A549 (cell line): ENCODE results near the gene GHDC. TPM values are rescaled to one million over a fixed set of nuclear protein-coding genes. Genes with fewer than 3 reads are reported as not detected.
A peak's percentile ranks its signal among the peaks of the same experiment; 100 is the strongest.

Source experiments
- ATAC-seq, 2 experiments: fragments of 200-7000 bp in 1 of 2; fragments of >200 bp in 1 of 2; cut with Nextera tagmentation in 1 of 2; cut with Tn5 transposase in 1 of 2; 3 replicates each; pipeline versions ENCODE4 v1.8.0 to v1.9.1; 2018 to 2020; ENCODE audit warnings: mild to moderate bottlenecking in 1 of 2, moderate library complexity in 1 of 2
- CTCF ChIA-PET: fragments of 300-600 bp; sonication (Branson Sonifier 250); formaldehyde crosslinking; extraction: SDS; loops from one replicate; lab custom pipeline; 2021; ENCODE audit warnings: antibody characterized with exemption, inconsistent platforms; lab: Yijun Ruan, JAX
- POLR2A ChIA-PET: fragments of 350-600 bp; formaldehyde crosslinking; extraction: SDS; loops from one replicate; lab custom pipeline; 2021; ENCODE audit warnings: antibody characterized with exemption, inconsistent platforms; lab: Yijun Ruan, JAX
- DNase-seq, 2 experiments: peaks; one replicate each; pipeline versions ENCODE4 v3.0.0 to v3.0.0-alpha.2; 2011 to 2016; ENCODE audit warnings: low read depth in 1 of 2, low spot score in 1 of 2
- FAIRE-seq: peaks from 2 replicates; lab custom pipeline; 2011; peaks lifted over from hg19 to GRCh38; lab: Jason Lieb, UNC
- H3K27ac ChIP-seq, 2 experiments: fragments of >200 bp; sonication (Bioruptor Twin); formaldehyde crosslinking; 3 replicates each; pipeline ENCODE4 v1.5.1; 2016 to 2017
- H3K4me1 ChIP-seq: fragments of >200 bp; sonication (Bioruptor Twin); formaldehyde crosslinking; 3 replicates; pipeline ENCODE4 v1.6.1; 2016
- H3K4me2 ChIP-seq: fragments of >200 bp; sonication (Bioruptor Twin); formaldehyde crosslinking; 3 replicates; pipeline ENCODE4 v1.6.1; 2016
- H3K4me3 ChIP-seq: fragments of >200 bp; sonication (Bioruptor Twin); formaldehyde crosslinking; 3 replicates; pipeline ENCODE4 v1.5.1; 2016
- H3K9me3 ChIP-seq: fragments of >200 bp; sonication (Bioruptor Twin); formaldehyde crosslinking; 3 replicates; pipeline ENCODE4 v1.6.1; 2016
- CBX8 ChIP-seq: fragments of 200-600 bp; sonication (generic); IDR thresholded peaks from 2 replicates; pipeline ENCODE4 v1.6.1; 2016
- CEBPB ChIP-seq, 2 experiments: fragments of >200 bp in 1 of 2; sonication (Bioruptor Twin) in 1 of 2; formaldehyde crosslinking in 1 of 2; IDR thresholded peaks; 2 replicates each; pipeline ENCODE4 v1.6.1; 2012 to 2016
- EP300 ChIP-seq, 2 experiments: fragments of >200 bp; sonication (Bioruptor Twin); formaldehyde crosslinking; IDR thresholded peaks; 2 replicates in 1 of 2; 3 replicates in 1 of 2; pipeline ENCODE4 v1.6.1; 2016 to 2017
- FOSB ChIP-seq: fragments of 250-450 bp; sonication (Bioruptor Pico); IDR thresholded peaks from 2 replicates; pipeline ENCODE4 v1.5.0; 2020; ENCODE audit warnings: mild to moderate bottlenecking, moderate library complexity
- FOSL2 ChIP-seq, 2 experiments: fragments of 450-650 bp in 1 of 2; fragments of >200 bp in 1 of 2; sonication (Bioruptor Twin) in 1 of 2; formaldehyde crosslinking; IDR thresholded peaks; 2 replicates each; pipeline versions ENCODE4 v1.5.0 to v1.6.1; 2016 to 2020; ENCODE audit warnings: mild to moderate bottlenecking in 1 of 2, moderate library complexity in 1 of 2
- GATA3 ChIP-seq: IDR thresholded peaks from 2 replicates; pipeline ENCODE4 v1.6.1; 2012; ENCODE audit warnings: borderline replicate concordance
- MAZ ChIP-seq: fragments of 150-350 bp; IDR thresholded peaks from 2 replicates; pipeline ENCODE4 v1.6.1; 2014; ENCODE audit warnings: antibody characterized with exemption, low read depth, low read length, borderline replicate concordance
- MYC ChIP-seq: IDR thresholded peaks from 2 replicates; pipeline ENCODE4 v1.6.1; 2012; ENCODE audit warnings: mild to moderate bottlenecking, inconsistent platforms, low read length, improper control_type of control experiment, borderline replicate concordance
- NFE2L2 ChIP-seq: fragments of 150-350 bp; conservative IDR thresholded peaks from 2 replicates; pipeline ENCODE4 v1.6.1; 2014; ENCODE audit warnings: low read length
- NR3C1 ChIP-seq: fragments of >200 bp; sonication (Bioruptor Twin); formaldehyde crosslinking; IDR thresholded peaks from 3 replicates; pipeline ENCODE4 v1.6.1; 2017
- PHF8 ChIP-seq: fragments of 200-600 bp; sonication (generic); IDR thresholded peaks from 2 replicates; pipeline ENCODE4 v1.6.1; 2016; ENCODE audit warnings: low read depth, mild to moderate bottlenecking, antibody characterized with exemption, moderate library complexity, borderline replicate concordance
- POLR2A ChIP-seq: IDR thresholded peaks from 2 replicates; pipeline ENCODE4 v1.6.1; 2012; ENCODE audit warnings: mild to moderate bottlenecking, low read length
- POLR2AphosphoS2 ChIP-seq: conservative IDR thresholded peaks from 2 replicates; pipeline ENCODE4 v1.6.1; 2012; ENCODE audit warnings: low read length, improper control_type of control experiment, inconsistent platforms
- RAD21 ChIP-seq, 2 experiments: fragments of >200 bp in 1 of 2; sonication (Bioruptor Twin) in 1 of 2; formaldehyde crosslinking in 1 of 2; IDR thresholded peaks in 1 of 2; conservative IDR thresholded peaks in 1 of 2; 2 replicates in 1 of 2; 3 replicates in 1 of 2; pipeline ENCODE4 v1.6.1; 2012 to 2018; ENCODE audit warnings: inconsistent platforms in 1 of 2
- RCOR1 ChIP-seq: fragments of 150-350 bp; IDR thresholded peaks from 2 replicates; pipeline ENCODE4 v1.6.1; 2014; ENCODE audit warnings: antibody characterized with exemption, low read length, low read depth
- RNF2 ChIP-seq: fragments of 200-600 bp; sonication (generic); IDR thresholded peaks from 2 replicates; pipeline ENCODE4 v1.6.1; 2016; ENCODE audit warnings: low read depth, mild to moderate bottlenecking, antibody characterized with exemption, moderate library complexity, borderline replicate concordance
- TFCP2L1 ChIP-seq: fragments of 250-450 bp; sonication (Bioruptor Pico); IDR thresholded peaks from 2 replicates; pipeline ENCODE4 v1.5.0; 2021; ENCODE audit warnings: mild to moderate bottlenecking
- WGBS: methylation state at CpG from one replicate; pipeline ENCODE4 v1.1.6; 2017; ENCODE audit errors: missing lambda C conversion rate; 5-methylcytosine and 5-hydroxymethylcytosine counted together
- polyA plus RNA-seq, 4 experiments: library from polyadenylated mRNA; depleted of rRNA in 3 of 4; stranded (reverse); fragments of >200 nt; fragmentation: RNase III in 1 of 4; extraction: RNeasy Plus Mini Kit Qiagen cat#74134 plus additional on column Dnase treatment in 1 of 4; gene quantifications; 2 replicates in 3 of 4; 3 replicates in 1 of 4; pipeline ENCODE4 v1.2.3, GENCODE V29; 2011 to 2017
- TF ChIP-seq, protein P1 (sequence below): fragments of 450-650 bp; IDR thresholded peaks from 2 replicates; pipeline ENCODE4 v1.6.1; 2014; ENCODE audit warnings: antibody characterized with exemption
- TF ChIP-seq, protein P2 (sequence below): fragments of >200 bp; sonication (Bioruptor Twin); formaldehyde crosslinking; IDR thresholded peaks from 2 replicates; pipeline ENCODE4 v1.6.1; 2016
- TF ChIP-seq, protein P3 (sequence below): IDR thresholded peaks from 2 replicates; pipeline ENCODE4 v1.6.1; 2012; ENCODE audit warnings: low read depth, borderline replicate concordance
- TF ChIP-seq, protein P4 (sequence below): fragments of 250-450 bp; sonication (Bioruptor Pico); IDR thresholded peaks from 2 replicates; pipeline ENCODE4 v1.5.0; 2021; ENCODE audit warnings: mild to moderate bottlenecking, moderate library complexity, borderline replicate concordance
- TF ChIP-seq, protein P5 (sequence below): fragments of >200 bp; sonication (Bioruptor Twin); formaldehyde crosslinking; IDR thresholded peaks from 3 replicates; pipeline ENCODE4 v1.5.1; 2016

The GHDC gene
- polyA plus RNA-seq, 2 of the 4 experiments (the other 2 are of a cell fraction) = 12.3 to 23.4 TPM

DNA sequence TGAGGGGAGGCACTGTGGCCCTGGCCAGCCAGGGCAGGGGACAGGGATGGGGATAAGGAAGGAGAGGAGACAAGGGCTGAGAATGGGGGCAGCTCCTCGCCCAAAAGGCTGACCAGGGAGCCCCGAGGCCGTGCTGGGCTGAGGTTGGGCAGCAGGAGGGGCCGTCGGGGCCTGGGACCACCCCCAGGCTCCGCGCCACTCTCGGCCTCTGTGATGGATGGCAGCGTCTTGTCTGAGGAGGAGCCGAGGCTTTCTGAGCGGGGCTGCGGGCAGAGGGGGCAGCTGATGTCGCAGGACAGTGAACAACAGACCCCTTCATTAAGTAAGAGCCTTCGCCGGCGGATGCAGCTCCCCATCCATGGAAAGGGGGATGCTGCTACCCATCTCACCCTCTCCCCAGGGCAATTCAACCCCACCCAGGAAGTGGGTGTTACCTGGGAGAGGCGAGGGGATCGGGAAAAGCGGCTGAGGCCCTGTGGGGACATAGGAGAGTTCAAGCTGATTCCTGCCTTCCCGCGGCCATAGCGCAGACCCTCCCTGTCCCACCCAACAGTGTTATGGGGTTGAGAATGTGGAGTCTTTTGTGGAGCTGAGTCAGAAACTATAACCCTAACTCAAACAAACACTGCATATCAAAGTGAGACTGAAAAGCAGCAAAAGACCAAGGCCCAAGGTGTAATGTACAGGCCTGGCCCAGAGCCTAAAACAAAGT, 30.4 kb downstream of the GHDC start:
- Histone ChIP-seq H3K9me3 (no peaks in the 10 kb centered on the region), H3K4me1 (no peaks in the 10 kb centered on the region), H3K27ac (no peak overlapping the region)
- no peak for DNase-seq
- no peak for TF ChIP-seq RNF2
- no peak for TF ChIP-seq NFE2L2
- TF ChIP-seq, protein P1, sequence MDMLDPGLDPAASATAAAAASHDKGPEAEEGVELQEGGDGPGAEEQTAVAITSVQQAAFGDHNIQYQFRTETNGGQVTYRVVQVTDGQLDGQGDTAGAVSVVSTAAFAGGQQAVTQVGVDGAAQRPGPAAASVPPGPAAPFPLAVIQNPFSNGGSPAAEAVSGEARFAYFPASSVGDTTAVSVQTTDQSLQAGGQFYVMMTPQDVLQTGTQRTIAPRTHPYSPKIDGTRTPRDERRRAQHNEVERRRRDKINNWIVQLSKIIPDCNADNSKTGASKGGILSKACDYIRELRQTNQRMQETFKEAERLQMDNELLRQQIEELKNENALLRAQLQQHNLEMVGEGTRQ = no peak
- TF ChIP-seq MYC = no peak
- no peak for TF ChIP-seq MAZ
- no peak for TF ChIP-seq CEBPB (IDR thresholded peaks at IDR 0.05)
- TF ChIP-seq POLR2AphosphoS2 = no peak
- no peak for TF ChIP-seq POLR2A
- no peak for TF ChIP-seq RCOR1
- TF ChIP-seq, protein P2, sequence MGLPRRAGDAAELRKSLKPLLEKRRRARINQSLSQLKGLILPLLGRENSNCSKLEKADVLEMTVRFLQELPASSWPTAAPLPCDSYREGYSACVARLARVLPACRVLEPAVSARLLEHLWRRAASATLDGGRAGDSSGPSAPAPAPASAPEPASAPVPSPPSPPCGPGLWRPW = no peak
- TF ChIP-seq, protein P3, sequence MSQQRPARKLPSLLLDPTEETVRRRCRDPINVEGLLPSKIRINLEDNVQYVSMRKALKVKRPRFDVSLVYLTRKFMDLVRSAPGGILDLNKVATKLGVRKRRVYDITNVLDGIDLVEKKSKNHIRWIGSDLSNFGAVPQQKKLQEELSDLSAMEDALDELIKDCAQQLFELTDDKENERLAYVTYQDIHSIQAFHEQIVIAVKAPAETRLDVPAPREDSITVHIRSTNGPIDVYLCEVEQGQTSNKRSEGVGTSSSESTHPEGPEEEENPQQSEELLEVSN = no peak
- TF ChIP-seq FOSB (CRISPR knock-in tag) = no peak
- TF ChIP-seq NR3C1 = no peak
- TF ChIP-seq EP300 (IDR thresholded peaks at IDR 0.05) = no peak
- TF ChIP-seq, protein P4, sequence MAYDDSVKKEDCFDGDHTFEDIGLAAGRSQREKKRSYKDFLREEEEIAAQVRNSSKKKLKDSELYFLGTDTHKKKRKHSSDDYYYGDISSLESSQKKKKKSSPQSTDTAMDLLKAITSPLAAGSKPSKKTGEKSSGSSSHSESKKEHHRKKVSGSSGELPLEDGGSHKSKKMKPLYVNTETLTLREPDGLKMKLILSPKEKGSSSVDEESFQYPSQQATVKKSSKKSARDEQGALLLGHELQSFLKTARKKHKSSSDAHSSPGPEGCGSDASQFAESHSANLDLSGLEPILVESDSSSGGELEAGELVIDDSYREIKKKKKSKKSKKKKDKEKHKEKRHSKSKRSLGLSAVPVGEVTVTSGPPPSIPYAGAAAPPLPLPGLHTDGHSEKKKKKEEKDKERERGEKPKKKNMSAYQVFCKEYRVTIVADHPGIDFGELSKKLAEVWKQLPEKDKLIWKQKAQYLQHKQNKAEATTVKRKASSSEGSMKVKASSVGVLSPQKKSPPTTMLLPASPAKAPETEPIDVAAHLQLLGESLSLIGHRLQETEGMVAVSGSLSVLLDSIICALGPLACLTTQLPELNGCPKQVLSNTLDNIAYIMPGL (CRISPR knock-in tag) = no peak
- no peak for TF ChIP-seq FOSL2 (IDR thresholded peaks at IDR 0.05)
- no peak for TF ChIP-seq FOSL2 (CRISPR knock-in tag; IDR thresholded peaks at IDR 0.05)
- TF ChIP-seq, all 56 proteins: peak for 0
- Histone ChIP-seq H3K4me2 (no peak overlapping the region), H3K4me3 (no peak overlapping the region)
- FAIRE-seq (no peak), ATAC-seq (peak in 1 of 2 experiments; percentile 8; a peak in 1 of 6 replicates)
- ChIA-PET CTCF (interaction anchor here (0.5 to 2.1 kb wide), 7 partner anchors 15 to 443 kb away, joined by 3 to 12 read pairs (median 4); partner anchors contain the start of genes GHDC and HCRT), POLR2A (no interaction called here)
- 76% methylated on average over 22 of the region's 22 CpGs for WGBS

DNA sequence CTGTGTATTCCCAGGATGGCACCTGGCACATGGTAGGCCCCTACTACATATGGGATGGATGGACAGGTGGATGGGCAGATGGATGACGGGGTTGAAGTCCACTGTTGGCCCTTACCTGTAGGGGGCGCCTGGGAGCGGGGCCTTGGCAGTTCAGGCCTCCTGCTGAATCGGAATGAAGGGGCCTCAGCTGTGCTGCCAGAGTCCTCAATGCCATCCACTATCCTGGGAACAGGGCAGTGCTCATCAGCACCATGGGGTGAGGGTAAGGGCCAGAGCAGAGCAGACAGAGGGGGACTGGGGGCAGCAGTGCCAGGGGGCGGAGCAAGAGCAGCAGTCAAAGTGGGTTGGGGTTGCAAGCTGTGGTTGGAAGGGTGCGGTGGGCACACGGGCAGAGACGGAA, 31.2 kb downstream of the GHDC start:
- WGBS = 58% methylated on average over 8 of the region's 8 CpGs
- ChIA-PET CTCF (interaction anchor here (0.9 to 2.1 kb wide), 6 partner anchors 16 to 43 kb away, joined by 3 to 12 read pairs (median 4); partner anchors contain the start of genes GHDC and HCRT), POLR2A (no interaction called here)
- Histone ChIP-seq H3K9me3 (no peaks in the 10 kb centered on the region), H3K4me2 (no peak overlapping the region), H3K27ac (no peak overlapping the region), H3K4me1 (no peaks in the 10 kb centered on the region), H3K4me3 (no peak overlapping the region)
- DNase-seq = peak; percentile 49 to 53
- TF ChIP-seq CBX8 = no peak
- TF ChIP-seq GATA3 = no peak
- TF ChIP-seq TFCP2L1 (CRISPR knock-in tag) = no peak
- TF ChIP-seq RAD21 (conservative IDR thresholded peaks at IDR 0.05 in 1 of 2, IDR thresholded peaks at IDR 0.05 in 1 of 2) = peak in 1 of 2 experiments; percentile 42; a peak in 1 of 5 replicates
- TF ChIP-seq, protein P5, sequence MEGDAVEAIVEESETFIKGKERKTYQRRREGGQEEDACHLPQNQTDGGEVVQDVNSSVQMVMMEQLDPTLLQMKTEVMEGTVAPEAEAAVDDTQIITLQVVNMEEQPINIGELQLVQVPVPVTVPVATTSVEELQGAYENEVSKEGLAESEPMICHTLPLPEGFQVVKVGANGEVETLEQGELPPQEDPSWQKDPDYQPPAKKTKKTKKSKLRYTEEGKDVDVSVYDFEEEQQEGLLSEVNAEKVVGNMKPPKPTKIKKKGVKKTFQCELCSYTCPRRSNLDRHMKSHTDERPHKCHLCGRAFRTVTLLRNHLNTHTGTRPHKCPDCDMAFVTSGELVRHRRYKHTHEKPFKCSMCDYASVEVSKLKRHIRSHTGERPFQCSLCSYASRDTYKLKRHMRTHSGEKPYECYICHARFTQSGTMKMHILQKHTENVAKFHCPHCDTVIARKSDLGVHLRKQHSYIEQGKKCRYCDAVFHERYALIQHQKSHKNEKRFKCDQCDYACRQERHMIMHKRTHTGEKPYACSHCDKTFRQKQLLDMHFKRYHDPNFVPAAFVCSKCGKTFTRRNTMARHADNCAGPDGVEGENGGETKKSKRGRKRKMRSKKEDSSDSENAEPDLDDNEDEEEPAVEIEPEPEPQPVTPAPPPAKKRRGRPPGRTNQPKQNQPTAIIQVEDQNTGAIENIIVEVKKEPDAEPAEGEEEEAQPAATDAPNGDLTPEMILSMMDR = peak; percentile 39
- TF ChIP-seq PHF8 = no peak
- FAIRE-seq = no peak
- peak in 1 of 2 experiments; percentile 67; a peak in 3 of 6 replicates for ATAC-seq
